Vagina (tissue), 2 donors: ENCODE measurements around the gene DNASE1L3.
"Not testable (repeated sequence)": the region's sequence is repeated elsewhere in the genome, so short reads cannot be mapped to it uniquely, and the experiment has no call there.

Experiments
- CTCF ChIP-seq, 3 experiments: fragments of 450-650 bp in 2 of 3; fragments of 200-600 bp in 1 of 3; sonication (generic) in 1 of 3; IDR thresholded peaks; one replicate each; pipeline ENCODE4 v1.5.1; 2017 to 2019; ENCODE audit warnings: antibody characterized with exemption in 3 of 3, mild to moderate bottlenecking in 2 of 3, moderate library complexity in 2 of 3
- POLR2A ChIP-seq, 2 donors: fragments of 450-650 bp; IDR thresholded peaks; one replicate each; pipeline ENCODE4 v1.6.1; 2017; ENCODE audit warnings: antibody characterized with exemption in 2 of 2, mild to moderate bottlenecking in 2 of 2, moderate library complexity in 2 of 2
- POLR2AphosphoS5 ChIP-seq, 2 donors: sonication (generic); formaldehyde crosslinking; IDR thresholded peaks; one replicate each; pipeline ENCODE4 v1.9.0; 2017; ENCODE audit warnings: antibody characterized with exemption in 2 of 2, mild to moderate bottlenecking in 2 of 2, low read depth in 1 of 2; ENCODE audit not compliant: insufficient read depth in 1 of 2

GRCh38 chr3:58201451-58201850, 9.3 kb downstream of the DNASE1L3 start:
- TF ChIP-seq POLR2A (IDR thresholded peaks at IDR 0.05); CTCF (IDR thresholded peaks at IDR 0.05); POLR2AphosphoS5 (IDR thresholded peaks at IDR 0.05; ENCODE audit: insufficient read depth in 1 of 2, low read depth in 1 of 2): not testable (repeated sequence)
